ENCODE results near the gene SLC34A1. TPM values are rescaled to one million over a fixed set of nuclear protein-coding genes. Genes with fewer than 3 reads are reported as not detected.

SLC34A1 gene
- total and polyA plus RNA-seq, 2 donors (not counting 1 experiment from before 2014, with no cell fraction given), result 0.06 TPM; not detected in 1

DNA sequence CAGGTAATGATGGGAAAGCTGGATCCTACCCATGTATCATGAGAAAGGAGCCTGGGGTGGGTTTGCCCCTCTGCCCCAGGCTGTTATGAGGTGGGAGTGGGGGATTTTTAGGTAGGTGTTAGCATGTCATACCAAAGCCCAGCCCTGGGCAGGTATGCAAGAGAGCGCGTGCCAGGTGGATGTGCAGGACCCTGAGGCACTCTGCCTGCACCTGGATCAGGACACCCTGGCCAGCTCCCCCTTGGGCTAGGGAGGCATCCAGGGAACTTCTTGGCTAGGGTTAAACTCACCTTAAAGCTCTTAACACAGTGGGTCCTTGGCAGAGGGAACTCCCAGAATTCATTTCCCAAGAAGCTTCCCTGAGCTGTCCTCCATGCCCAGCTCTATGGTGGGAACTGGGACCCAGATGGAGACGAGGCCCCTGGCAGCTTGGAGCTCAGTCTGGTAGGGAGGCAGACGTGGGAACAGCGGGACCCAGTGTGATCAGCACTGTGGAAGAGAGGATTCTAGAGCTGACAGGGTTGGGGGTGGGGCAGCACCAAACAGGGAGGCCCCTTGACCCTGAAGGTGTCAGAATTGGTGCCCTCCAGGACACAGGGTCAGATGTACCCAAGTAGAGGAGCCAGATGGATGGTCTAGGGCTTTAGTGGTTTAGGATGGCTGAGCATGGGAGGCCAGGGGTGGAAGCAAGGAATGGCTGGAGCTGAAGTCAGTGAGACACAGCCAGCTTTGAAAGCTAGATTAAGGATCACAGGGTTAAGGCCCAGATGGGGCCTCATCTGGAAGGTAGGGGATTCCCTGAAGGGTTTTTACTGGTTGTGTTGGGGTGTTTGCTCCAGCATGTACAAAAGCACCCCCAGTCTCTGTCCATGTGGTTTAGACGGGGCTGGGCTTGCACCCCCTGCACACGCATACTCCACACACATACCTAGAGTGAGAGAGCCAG, 60.1 kb downstream of the SLC34A1 start:
- Histone ChIP-seq H3K27me3 (replicated peaks in 1 of 4; ENCODE audit: control extremely low read depth in 1 of 4, control insufficient read depth in 3 of 4, insufficient read depth in 4 of 4, low read length in 3 of 4) (peaks cover 0 to 5% (median 0%) of the 10 kb centered on the region in 4 experiments), H4K20me1 (ENCODE audit: control insufficient read depth, insufficient read depth, low read length, poor library complexity, severe bottlenecking) (peaks cover 72% of the 10 kb centered on the region), H3K4me2 (replicated peaks; ENCODE audit: low read depth, low read length, poor library complexity, severe bottlenecking) (peak overlapping the region; percentile 93), H3K4me1 (ENCODE audit: control insufficient read depth in 2 of 2, insufficient read depth in 2 of 2, low read length in 2 of 2) (peaks cover 34 to 48% of the 10 kb centered on the region in 2 donors), H3K79me2 (ENCODE audit: control insufficient read depth, insufficient read depth, low read length) (no peaks in the 10 kb centered on the region), H3K9ac (ENCODE audit: low read length) (no peak overlapping the region), H3K27ac (ENCODE audit: low read length in 2 of 2) (peak overlapping the region; percentile 68 to 77), H3K4me3 (ENCODE audit: control extremely low read depth in 1 of 5, extremely low read depth in 1 of 5, insufficient read depth in 1 of 5, low read depth in 2 of 5, low read length in 4 of 5) (no peak overlapping the region), H3K9me3 (ENCODE audit: control extremely low read depth in 1 of 3, control insufficient read depth in 2 of 3, insufficient read depth in 1 of 3, low read length in 2 of 3) (no peaks in the 10 kb centered on the region), H3K36me3 (replicated peaks in 1 of 2; ENCODE audit: control extremely low read depth in 1 of 2, control insufficient read depth in 1 of 2, extremely low read depth in 1 of 2, insufficient read depth in 2 of 2, low read length in 1 of 2) (peaks cover 0 to 38% of the 10 kb centered on the region in 2 experiments), H2AFZ (ENCODE audit: insufficient read depth, low read depth, low read length, poor library complexity, severe bottlenecking) (no peak overlapping the region)
- H3K27ac Mint-ChIP-seq, result peak overlapping the region; percentile 92
- intact Hi-C loops (cut with micrococcal nuclease), result no loop called here
- TF ChIP-seq, protein P1, sequence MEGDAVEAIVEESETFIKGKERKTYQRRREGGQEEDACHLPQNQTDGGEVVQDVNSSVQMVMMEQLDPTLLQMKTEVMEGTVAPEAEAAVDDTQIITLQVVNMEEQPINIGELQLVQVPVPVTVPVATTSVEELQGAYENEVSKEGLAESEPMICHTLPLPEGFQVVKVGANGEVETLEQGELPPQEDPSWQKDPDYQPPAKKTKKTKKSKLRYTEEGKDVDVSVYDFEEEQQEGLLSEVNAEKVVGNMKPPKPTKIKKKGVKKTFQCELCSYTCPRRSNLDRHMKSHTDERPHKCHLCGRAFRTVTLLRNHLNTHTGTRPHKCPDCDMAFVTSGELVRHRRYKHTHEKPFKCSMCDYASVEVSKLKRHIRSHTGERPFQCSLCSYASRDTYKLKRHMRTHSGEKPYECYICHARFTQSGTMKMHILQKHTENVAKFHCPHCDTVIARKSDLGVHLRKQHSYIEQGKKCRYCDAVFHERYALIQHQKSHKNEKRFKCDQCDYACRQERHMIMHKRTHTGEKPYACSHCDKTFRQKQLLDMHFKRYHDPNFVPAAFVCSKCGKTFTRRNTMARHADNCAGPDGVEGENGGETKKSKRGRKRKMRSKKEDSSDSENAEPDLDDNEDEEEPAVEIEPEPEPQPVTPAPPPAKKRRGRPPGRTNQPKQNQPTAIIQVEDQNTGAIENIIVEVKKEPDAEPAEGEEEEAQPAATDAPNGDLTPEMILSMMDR (IDR thresholded peaks at IDR 0.05), result no peak
- TF ChIP-seq EZH2 (IDR thresholded peaks at IDR 0.05; ENCODE audit: borderline replicate concordance, insufficient read depth, low read depth, low read length, poor library complexity, severe bottlenecking), result no peak
- H3K4me3 Mint-ChIP-seq, result peak overlapping the region; percentile 82
- no peak for ATAC-seq (ENCODE audit: low read depth)
- DNase-seq, result peak; percentile 69
- 96% methylated on average over 5 of the region's 7 CpGs for WGBS (ENCODE audit: insufficient coverage)
- no peaks in the 10 kb centered on the region for H3K27me3 Mint-ChIP-seq
- ChIA-PET CTCF (interaction anchor here (1.0 to 21.3 kb wide), 6 partner anchors 11 to 66 kb away, joined by 3 to 628 read pairs (median 36); partner anchors contain the start of genes F12, GRK6 and PFN3), POLR2A (interaction anchor here (2.3 to 10.8 kb wide), 3 partner anchors 13 to 41 kb away, joined by 14 to 103 read pairs (median 34); partner anchors contain the start of gene GRK6)
- no peaks in the 10 kb centered on the region for H3K9me3 Mint-ChIP-seq (ENCODE audit: insufficient read depth)
- peaks cover 54% of the 10 kb centered on the region for H3K4me1 Mint-ChIP-seq
